ENCODE measurements around the gene COL27A1. TPM values are rescaled to one million over a fixed set of nuclear protein-coding genes. Genes with fewer than 3 reads are reported as not detected.
"Not testable (repeated sequence)": the region's sequence is repeated elsewhere in the genome, so short reads cannot be mapped to it uniquely, and the experiment has no call there.

COL27A1 gene
- total and polyA plus RNA-seq, 8 donors = 9.7 to 109 (median 19.6) TPM

GRCh38 chr9:114327749-114328148 is 172.4 kb downstream of the COL27A1 start:
- no peak for ATAC-seq
- Histone ChIP-seq H3K36me3 (no peaks in the 10 kb centered on the region), H3K4me3 (no peak overlapping the region), H3K27ac (no peak overlapping the region), H3K9me3 (no peaks in the 10 kb centered on the region), H3K27me3 (no peaks in the 10 kb centered on the region), H3K4me1 (no peaks in the 10 kb centered on the region)
- no peak for TF ChIP-seq CTCF (IDR thresholded peaks at IDR 0.05)
- 91 to 94% methylated on average over 8 of the region's 8 CpGs for WGBS, 2 donors
- intact Hi-C loops (cut with DNase I) = no loop called here
- FAIRE-seq = no peak
- DNase-seq = peak in 1 of 6 donors; percentile 29

DNA sequence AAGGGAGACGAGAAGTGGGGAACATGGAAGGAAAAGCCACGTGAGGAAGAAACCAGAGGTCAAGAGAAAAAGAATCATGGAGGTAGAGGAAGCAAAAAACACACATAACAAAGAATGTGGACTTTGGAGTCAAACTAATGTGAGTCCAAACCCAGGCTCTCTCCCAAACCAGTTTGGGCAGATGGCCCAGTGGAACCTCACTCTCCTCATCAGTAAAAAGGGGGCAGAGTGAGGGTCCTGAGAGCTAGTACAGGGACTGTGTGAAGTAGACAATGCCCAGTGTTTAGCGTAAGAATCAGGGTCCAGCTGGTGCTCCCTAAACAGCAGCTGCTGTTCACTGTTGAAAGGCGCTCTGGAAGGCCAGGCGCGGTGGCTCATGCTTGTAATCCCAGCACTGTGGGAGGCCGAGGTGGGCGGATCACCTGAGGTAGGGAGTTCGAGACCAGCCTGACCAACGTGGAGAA is 173.1 kb downstream of the COL27A1 start:
- FAIRE-seq; ATAC-seq; H3K27ac ChIP-seq; H3K36me3 ChIP-seq; H3K4me3 ChIP-seq; H3K27me3 ChIP-seq; H3K4me1 ChIP-seq; DNase-seq; intact Hi-C loops (cut with DNase I); H3K9me3 ChIP-seq: not testable (repeated sequence)
- WGBS, 2 donors = 83 to 89% methylated on average over 10 of the region's 10 CpGs

DNA sequence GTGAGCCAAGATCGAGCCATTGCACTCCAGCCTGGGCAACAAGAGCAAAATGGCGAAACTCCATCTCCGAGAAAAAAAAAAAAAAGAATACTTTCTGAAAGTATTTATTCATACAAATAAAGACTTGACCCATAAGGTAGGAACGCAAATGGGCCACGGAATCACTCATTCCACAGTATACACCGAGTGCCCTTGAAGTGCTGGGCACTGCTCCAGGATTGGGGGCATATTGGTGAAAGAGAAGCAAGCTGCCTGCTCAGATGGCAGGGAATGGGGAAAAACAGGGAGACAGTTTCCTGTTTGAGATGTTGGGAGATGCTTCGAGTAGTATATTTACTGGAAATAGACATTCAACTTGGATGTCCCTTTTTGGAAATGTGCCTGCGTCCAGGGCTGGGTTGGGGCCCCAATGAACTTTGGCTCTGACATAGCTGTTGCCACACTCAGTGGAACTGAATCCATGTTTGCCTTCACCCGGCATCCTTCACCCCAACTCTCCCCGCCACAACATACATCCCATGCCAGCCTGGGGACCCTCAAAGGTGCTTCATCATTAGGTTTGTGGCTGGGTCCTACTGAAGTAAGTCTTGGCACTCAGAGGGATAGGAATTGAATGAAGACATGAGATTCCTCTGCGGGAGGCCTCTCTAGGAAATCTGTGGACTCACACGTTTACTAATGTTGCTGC is 173.7 kb downstream of the COL27A1 start:
- H3K4me1 ChIP-seq; H3K27ac ChIP-seq; H3K4me3 ChIP-seq; DNase-seq; intact Hi-C loops (cut with DNase I); H3K9me3 ChIP-seq; FAIRE-seq; ATAC-seq; H3K27me3 ChIP-seq; H3K36me3 ChIP-seq: not testable (repeated sequence)
- WGBS, 2 donors = 65 to 67% methylated on average over 9 to 11 of the region's 12 CpGs

DNA sequence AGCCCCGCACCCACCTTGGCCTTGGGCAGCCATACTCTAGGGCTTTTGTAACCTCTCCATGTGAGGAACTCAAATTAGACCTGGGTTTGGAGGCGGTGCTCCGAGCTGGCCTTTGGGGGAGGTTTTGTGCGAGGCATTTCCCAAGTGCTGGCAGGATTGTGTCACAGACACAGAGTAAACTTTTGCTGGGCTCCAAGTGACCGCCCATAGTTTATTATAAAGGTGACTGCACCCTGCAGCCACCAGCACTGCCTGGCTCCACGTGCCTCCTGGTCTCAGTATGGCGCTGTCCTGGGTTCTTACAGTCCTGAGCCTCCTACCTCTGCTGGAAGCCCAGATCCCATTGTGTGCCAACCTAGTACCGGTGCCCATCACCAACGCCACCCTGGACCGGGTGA is 174.3 kb downstream of the COL27A1 start, which contains the start of gene ORM2:
ORM2 (plus strand) TSS at position 245 of the 398 bp plus-strand sequence; CDS start at position 281, 36 bp downstream.
- H3K27ac ChIP-seq; H3K4me1 ChIP-seq; H3K4me3 ChIP-seq; DNase-seq; intact Hi-C loops (cut with DNase I); FAIRE-seq; H3K9me3 ChIP-seq; H3K36me3 ChIP-seq; H3K27me3 ChIP-seq: not testable (repeated sequence)
- WGBS, 2 donors = 60 to 80% methylated on average over 1 of the region's 10 CpGs
- peak in 3 of 4 donors; percentile 16 to 55 (median 53) for ATAC-seq

GRCh38 chr9:114330636-114331035 is 175.3 kb downstream of the COL27A1 start:
- H3K9me3 ChIP-seq = no peaks in the 10 kb centered on the region
- no peak overlapping the region for H3K27ac ChIP-seq
- H3K4me1 ChIP-seq = no peaks in the 10 kb centered on the region
- no peak for DNase-seq
- no peak for TF ChIP-seq CTCF (IDR thresholded peaks at IDR 0.05)
- H3K27me3 ChIP-seq = no peaks in the 10 kb centered on the region
- WGBS, 2 donors = 71% methylated on average over 10 of the region's 10 CpGs
- ATAC-seq = peak in 1 of 4 donors; percentile 9
- FAIRE-seq = no peak
- no peak overlapping the region for H3K4me3 ChIP-seq
- H3K36me3 ChIP-seq = no peaks in the 10 kb centered on the region
- intact Hi-C loops (cut with DNase I) = no loop called here

DNA sequence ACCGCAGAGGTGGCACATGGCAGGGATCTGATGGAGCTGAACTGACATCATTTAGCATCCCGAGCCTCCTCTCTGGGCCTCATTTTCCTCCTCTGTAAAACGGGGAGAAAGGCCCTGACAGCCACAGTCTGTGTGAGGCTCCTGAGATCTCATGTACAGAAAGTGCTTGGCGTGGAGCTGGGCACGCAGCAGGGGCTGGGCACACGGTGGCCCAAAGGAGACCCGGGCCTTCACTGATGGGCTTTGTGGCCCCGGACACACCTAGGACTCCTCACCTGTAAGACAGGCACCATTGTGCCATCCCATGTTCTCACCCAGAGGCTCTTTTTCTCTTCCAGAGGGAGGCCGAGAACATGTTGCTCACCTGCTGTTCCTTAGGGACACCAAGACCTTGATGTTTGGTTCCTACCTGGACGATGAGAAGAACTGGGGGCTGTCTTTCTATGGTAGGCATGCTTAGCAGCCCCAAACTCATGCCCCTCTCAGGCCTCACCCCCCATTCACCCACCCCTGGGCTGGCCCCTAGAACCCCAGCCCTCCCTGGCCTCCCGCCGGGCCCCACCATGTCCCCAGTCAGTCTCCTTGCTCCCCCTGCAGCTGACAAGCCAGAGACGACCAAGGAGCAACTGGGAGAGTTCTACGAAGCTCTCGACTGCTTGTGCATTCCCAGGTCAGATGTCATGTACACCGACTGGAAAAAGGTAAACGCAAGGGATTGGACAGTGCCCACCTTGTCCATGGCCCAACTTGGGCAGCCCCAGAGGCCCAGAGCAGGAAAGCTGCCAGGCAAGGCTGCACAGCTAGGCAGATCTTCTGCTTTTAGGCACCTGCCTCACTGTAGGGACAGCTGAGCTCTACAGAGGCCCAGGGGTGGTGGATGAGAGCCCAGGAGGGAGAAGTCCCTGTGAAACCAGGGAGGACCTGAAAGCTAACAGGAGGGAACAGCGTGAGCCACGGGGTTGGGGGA is 176.2 kb downstream of the COL27A1 start:
- ATAC-seq; H3K36me3 ChIP-seq; DNase-seq; H3K4me3 ChIP-seq; H3K4me1 ChIP-seq; H3K9me3 ChIP-seq; intact Hi-C loops (cut with DNase I); H3K27ac ChIP-seq; FAIRE-seq; H3K27me3 ChIP-seq: not testable (repeated sequence)
- WGBS, 2 donors = 71 to 72% methylated on average over 15 of the region's 19 CpGs

GRCh38 chr9:114332474-114333040 is 177.2 kb downstream of the COL27A1 start:
- H3K27me3 ChIP-seq; H3K9me3 ChIP-seq; DNase-seq; FAIRE-seq; H3K4me1 ChIP-seq; ATAC-seq; H3K27ac ChIP-seq; intact Hi-C loops (cut with DNase I); H3K4me3 ChIP-seq; H3K36me3 ChIP-seq: not testable (repeated sequence)
- WGBS, 2 donors = 73 to 74% methylated on average over 4 of the region's 4 CpGs

- H3K4me3 ChIP-seq; H3K36me3 ChIP-seq; H3K4me1 ChIP-seq; H3K9me3 ChIP-seq; ATAC-seq; intact Hi-C loops (cut with DNase I); H3K27me3 ChIP-seq; H3K27ac ChIP-seq; DNase-seq; FAIRE-seq: not testable (repeated sequence)
- WGBS, 2 donors = 72% methylated on average over 2 to 3 of the region's 4 CpGs
Observed at GRCh38 chr9:114333718-114334117, 178.4 kb downstream of the COL27A1 start.
